Ishikawa (cell line): Measurements from ENCODE around the gene PLCD3.

ENCODE experiments used
- CEBPB ChIP-seq: IDR thresholded peaks from 2 replicates; pipeline ENCODE4 v1.6.1; 2012
- CREB1 ChIP-seq: IDR thresholded peaks from 2 replicates; pipeline ENCODE4 v1.6.1; 2012; ENCODE audit warnings: low read depth
- EGR1 ChIP-seq: IDR thresholded peaks from 2 replicates; pipeline ENCODE4 v1.6.1; 2012
- EP300 ChIP-seq: IDR thresholded peaks from 2 replicates; pipeline ENCODE4 v1.6.1; 2012; ENCODE audit warnings: borderline replicate concordance
- RAD21 ChIP-seq: IDR thresholded peaks from 2 replicates; pipeline ENCODE4 v1.6.1; 2012; ENCODE audit warnings: low read depth
- TAF1 ChIP-seq: IDR thresholded peaks from 2 replicates; pipeline ENCODE4 v1.6.1; 2012; ENCODE audit warnings: low read depth, mild to moderate bottlenecking
- TEAD4 ChIP-seq: IDR thresholded peaks from 2 replicates; pipeline ENCODE4 v1.6.1; 2012
- YY1 ChIP-seq: IDR thresholded peaks from 2 replicates; pipeline ENCODE4 v1.6.1; 2012; ENCODE audit warnings: low read depth
- TF ChIP-seq, protein P1 (sequence below): IDR thresholded peaks from 2 replicates; pipeline ENCODE4 v1.6.1; 2012
- TF ChIP-seq, protein P2 (sequence below): IDR thresholded peaks from 2 replicates; pipeline ENCODE4 v1.6.1; 2012
- TF ChIP-seq, protein P3 (sequence below): IDR thresholded peaks from 2 replicates; pipeline ENCODE4 v1.6.1; 2012; ENCODE audit warnings: low read depth, mild to moderate bottlenecking

- no peak for TF ChIP-seq YY1
- TF ChIP-seq EP300, result no peak
- no peak for TF ChIP-seq EGR1
- no peak for TF ChIP-seq TAF1
- TF ChIP-seq, protein P1, sequence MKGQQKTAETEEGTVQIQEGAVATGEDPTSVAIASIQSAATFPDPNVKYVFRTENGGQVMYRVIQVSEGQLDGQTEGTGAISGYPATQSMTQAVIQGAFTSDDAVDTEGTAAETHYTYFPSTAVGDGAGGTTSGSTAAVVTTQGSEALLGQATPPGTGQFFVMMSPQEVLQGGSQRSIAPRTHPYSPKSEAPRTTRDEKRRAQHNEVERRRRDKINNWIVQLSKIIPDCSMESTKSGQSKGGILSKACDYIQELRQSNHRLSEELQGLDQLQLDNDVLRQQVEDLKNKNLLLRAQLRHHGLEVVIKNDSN, result no peak
- TF ChIP-seq CEBPB, result no peak
- TF ChIP-seq RAD21, result no peak
- TF ChIP-seq CREB1, result no peak
- TF ChIP-seq, protein P2, sequence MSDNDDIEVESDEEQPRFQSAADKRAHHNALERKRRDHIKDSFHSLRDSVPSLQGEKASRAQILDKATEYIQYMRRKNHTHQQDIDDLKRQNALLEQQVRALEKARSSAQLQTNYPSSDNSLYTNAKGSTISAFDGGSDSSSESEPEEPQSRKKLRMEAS, result no peak
- TF ChIP-seq, protein P3, sequence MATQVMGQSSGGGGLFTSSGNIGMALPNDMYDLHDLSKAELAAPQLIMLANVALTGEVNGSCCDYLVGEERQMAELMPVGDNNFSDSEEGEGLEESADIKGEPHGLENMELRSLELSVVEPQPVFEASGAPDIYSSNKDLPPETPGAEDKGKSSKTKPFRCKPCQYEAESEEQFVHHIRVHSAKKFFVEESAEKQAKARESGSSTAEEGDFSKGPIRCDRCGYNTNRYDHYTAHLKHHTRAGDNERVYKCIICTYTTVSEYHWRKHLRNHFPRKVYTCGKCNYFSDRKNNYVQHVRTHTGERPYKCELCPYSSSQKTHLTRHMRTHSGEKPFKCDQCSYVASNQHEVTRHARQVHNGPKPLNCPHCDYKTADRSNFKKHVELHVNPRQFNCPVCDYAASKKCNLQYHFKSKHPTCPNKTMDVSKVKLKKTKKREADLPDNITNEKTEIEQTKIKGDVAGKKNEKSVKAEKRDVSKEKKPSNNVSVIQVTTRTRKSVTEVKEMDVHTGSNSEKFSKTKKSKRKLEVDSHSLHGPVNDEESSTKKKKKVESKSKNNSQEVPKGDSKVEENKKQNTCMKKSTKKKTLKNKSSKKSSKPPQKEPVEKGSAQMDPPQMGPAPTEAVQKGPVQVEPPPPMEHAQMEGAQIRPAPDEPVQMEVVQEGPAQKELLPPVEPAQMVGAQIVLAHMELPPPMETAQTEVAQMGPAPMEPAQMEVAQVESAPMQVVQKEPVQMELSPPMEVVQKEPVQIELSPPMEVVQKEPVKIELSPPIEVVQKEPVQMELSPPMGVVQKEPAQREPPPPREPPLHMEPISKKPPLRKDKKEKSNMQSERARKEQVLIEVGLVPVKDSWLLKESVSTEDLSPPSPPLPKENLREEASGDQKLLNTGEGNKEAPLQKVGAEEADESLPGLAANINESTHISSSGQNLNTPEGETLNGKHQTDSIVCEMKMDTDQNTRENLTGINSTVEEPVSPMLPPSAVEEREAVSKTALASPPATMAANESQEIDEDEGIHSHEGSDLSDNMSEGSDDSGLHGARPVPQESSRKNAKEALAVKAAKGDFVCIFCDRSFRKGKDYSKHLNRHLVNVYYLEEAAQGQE, result no peak
- no peak for TF ChIP-seq TEAD4
Measured at GRCh38 chr17:45129940-45130680, 2.2 kb downstream of the PLCD3 start.
